ENCODE measurements around the gene TDRD15. TPM values are rescaled to one million over a fixed set of nuclear protein-coding genes. Genes with fewer than 3 reads are reported as not detected.

The TDRD15 gene
- total and polyA plus RNA-seq, 2 of the 13 experiments (the other 11 are each of a cell fraction or from before 2014, with no cell fraction given) = 0.12 to 0.29 TPM

- TF ChIP-seq ZKSCAN8 (CRISPR knock-in tag; IDR thresholded peaks at IDR 0.05; ENCODE audit: borderline replicate concordance) (peak; percentile 73; the same call in 1 of the 2 replicates), ZNF782 (CRISPR knock-in tag; IDR thresholded peaks at IDR 0.05; ENCODE audit: borderline replicate concordance) (no peak), TCF7 (IDR thresholded peaks at IDR 0.05; ENCODE audit: low read depth) (peak; percentile 52), RARA (CRISPR knock-in tag; IDR thresholded peaks at IDR 0.05) (peak; percentile 57), ZFAT (CRISPR knock-in tag; conservative IDR thresholded peaks at IDR 0.05) (no peak), GATAD2A (CRISPR knock-in tag; IDR thresholded peaks at IDR 0.05) (peak; percentile 75), ERF (CRISPR knock-in tag; IDR thresholded peaks at IDR 0.05) (0 out of 2 replicates have a peak, but pooled peaks have one; percentile 35), FOXA1 (IDR thresholded peaks at IDR 0.05) (no peak), FOXA1 (CRISPR knock-in tag; IDR thresholded peaks at IDR 0.05) (peak; percentile 84), NFRKB (IDR thresholded peaks at IDR 0.05) (no peak), RFX3 (CRISPR knock-in tag; IDR thresholded peaks at IDR 0.05) (no peak), TFAP4 (IDR thresholded peaks at IDR 0.05; ENCODE audit: borderline replicate concordance, low read depth) (peak; percentile 61; the same call in 1 of the 2 replicates), SOX6 (IDR thresholded peaks at IDR 0.05) (no peak), SOX6 (CRISPR knock-in tag; IDR thresholded peaks at IDR 0.05) (peak; percentile 52; the same call in 1 of the 2 replicates), SIN3B (IDR thresholded peaks at IDR 0.05; ENCODE audit: low read length) (no peak), SOX5 (CRISPR knock-in tag; IDR thresholded peaks at IDR 0.05; ENCODE audit: borderline replicate concordance) (peak; percentile 86), ZFP37 (CRISPR knock-in tag; IDR thresholded peaks at IDR 0.05; ENCODE audit: borderline replicate concordance) (no peak), KAT8 (CRISPR knock-in tag; IDR thresholded peaks at IDR 0.05) (peak; percentile 19; the same call in 1 of the 2 replicates), SOX13 (IDR thresholded peaks at IDR 0.05) (no peak), SOX13 (CRISPR knock-in tag; conservative IDR thresholded peaks at IDR 0.05 in 1 of 2, IDR thresholded peaks at IDR 0.05 in 1 of 2) (peak in 1 of 2 experiments; percentile 74; a peak in 2 of 4 replicates), FOXA3 (CRISPR knock-in tag; IDR thresholded peaks at IDR 0.05) (peak; percentile 97), ZNF614 (CRISPR knock-in tag; IDR thresholded peaks at IDR 0.05; ENCODE audit: borderline replicate concordance) (0 out of 2 replicates have a peak, but pooled peaks have one; percentile 31), ISL2 (CRISPR knock-in tag; IDR thresholded peaks at IDR 0.05) (peak; percentile 43; the same call in 1 of the 2 replicates), FOXJ3 (CRISPR knock-in tag; IDR thresholded peaks at IDR 0.05; ENCODE audit: borderline replicate concordance) (peak; percentile 55; the same call in 1 of the 2 replicates), MED1 (CRISPR knock-in tag; IDR thresholded peaks at IDR 0.05) (peak; percentile 74), PPARG (CRISPR knock-in tag; conservative IDR thresholded peaks at IDR 0.05) (0 out of 2 replicates have a peak, but pooled peaks have one; percentile 22), CTCF (CRISPR knock-in tag; IDR thresholded peaks at IDR 0.05) (0 out of 2 replicates have a peak, but pooled peaks have one; percentile 22)
- TF ChIP-seq, protein P1, sequence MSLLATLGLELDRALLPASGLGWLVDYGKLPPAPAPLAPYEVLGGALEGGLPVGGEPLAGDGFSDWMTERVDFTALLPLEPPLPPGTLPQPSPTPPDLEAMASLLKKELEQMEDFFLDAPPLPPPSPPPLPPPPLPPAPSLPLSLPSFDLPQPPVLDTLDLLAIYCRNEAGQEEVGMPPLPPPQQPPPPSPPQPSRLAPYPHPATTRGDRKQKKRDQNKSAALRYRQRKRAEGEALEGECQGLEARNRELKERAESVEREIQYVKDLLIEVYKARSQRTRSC (CRISPR knock-in tag; IDR thresholded peaks at IDR 0.05; ENCODE audit: low read depth) = no peak
- TF ChIP-seq, protein P2, sequence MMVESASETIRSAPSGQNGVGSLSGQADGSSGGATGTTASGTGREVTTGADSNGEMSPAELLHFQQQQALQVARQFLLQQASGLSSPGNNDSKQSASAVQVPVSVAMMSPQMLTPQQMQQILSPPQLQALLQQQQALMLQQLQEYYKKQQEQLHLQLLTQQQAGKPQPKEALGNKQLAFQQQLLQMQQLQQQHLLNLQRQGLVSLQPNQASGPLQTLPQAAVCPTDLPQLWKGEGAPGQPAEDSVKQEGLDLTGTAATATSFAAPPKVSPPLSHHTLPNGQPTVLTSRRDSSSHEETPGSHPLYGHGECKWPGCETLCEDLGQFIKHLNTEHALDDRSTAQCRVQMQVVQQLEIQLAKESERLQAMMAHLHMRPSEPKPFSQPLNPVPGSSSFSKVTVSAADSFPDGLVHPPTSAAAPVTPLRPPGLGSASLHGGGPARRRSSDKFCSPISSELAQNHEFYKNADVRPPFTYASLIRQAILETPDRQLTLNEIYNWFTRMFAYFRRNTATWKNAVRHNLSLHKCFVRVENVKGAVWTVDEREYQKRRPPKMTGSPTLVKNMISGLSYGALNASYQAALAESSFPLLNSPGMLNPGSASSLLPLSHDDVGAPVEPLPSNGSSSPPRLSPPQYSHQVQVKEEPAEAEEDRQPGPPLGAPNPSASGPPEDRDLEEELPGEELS (CRISPR knock-in tag; IDR thresholded peaks at IDR 0.05) = peak; percentile 94
Observed at GRCh38 chr2:21103274-21103891, 20.4 kb upstream of the TDRD15 start (continued).

Measured in HepG2 (cell line).